ENCODE data around the gene COBL.

- no peak for TF ChIP-seq CTCF (conservative IDR thresholded peaks at IDR 0.05; ENCODE audit: low read depth, low read length)
- TF ChIP-seq EZH2 (IDR thresholded peaks at IDR 0.05; ENCODE audit: low read length, unreplicated experiment), result no peak
- TF ChIP-seq EZH2phosphoT487 (IDR thresholded peaks at IDR 0.05; ENCODE audit: borderline replicate concordance, low read length), result no peak
Measured at GRCh38 chr7:51080216-51080615, 236.4 kb downstream of the COBL start.

All from PC-3 (cell line).